ENCODE data around the gene TLE4.

GRCh38 chr9:79765466-79765865 lies 193.7 kb downstream of the TLE4 start:
- TF ChIP-seq, protein P1, sequence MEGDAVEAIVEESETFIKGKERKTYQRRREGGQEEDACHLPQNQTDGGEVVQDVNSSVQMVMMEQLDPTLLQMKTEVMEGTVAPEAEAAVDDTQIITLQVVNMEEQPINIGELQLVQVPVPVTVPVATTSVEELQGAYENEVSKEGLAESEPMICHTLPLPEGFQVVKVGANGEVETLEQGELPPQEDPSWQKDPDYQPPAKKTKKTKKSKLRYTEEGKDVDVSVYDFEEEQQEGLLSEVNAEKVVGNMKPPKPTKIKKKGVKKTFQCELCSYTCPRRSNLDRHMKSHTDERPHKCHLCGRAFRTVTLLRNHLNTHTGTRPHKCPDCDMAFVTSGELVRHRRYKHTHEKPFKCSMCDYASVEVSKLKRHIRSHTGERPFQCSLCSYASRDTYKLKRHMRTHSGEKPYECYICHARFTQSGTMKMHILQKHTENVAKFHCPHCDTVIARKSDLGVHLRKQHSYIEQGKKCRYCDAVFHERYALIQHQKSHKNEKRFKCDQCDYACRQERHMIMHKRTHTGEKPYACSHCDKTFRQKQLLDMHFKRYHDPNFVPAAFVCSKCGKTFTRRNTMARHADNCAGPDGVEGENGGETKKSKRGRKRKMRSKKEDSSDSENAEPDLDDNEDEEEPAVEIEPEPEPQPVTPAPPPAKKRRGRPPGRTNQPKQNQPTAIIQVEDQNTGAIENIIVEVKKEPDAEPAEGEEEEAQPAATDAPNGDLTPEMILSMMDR (IDR thresholded peaks at IDR 0.05): no peak
- no peak for TF ChIP-seq POLR2A (IDR thresholded peaks at IDR 0.05)

Measured in breast epithelium (tissue), 3 donors.